ENCODE results near the gene SNW1. TPM values are rescaled to one million over a fixed set of nuclear protein-coding genes. Genes with fewer than 3 reads are reported as not detected.
A peak's percentile ranks its signal among the peaks of the same experiment; 100 is the strongest.
"Not testable (repeated sequence)": the region's sequence is repeated elsewhere in the genome, so short reads cannot be mapped to it uniquely, and the experiment has no call there.

The SNW1 gene
- total RNA-seq (2014; rRNA removed; shearing (Covaris generic)), result 77.0 and 84.4 TPM in 2 replicates

- Histone ChIP-seq H3K27me3 (replicated peaks) (no peaks in the 10 kb centered on the region), H3K4me3 (peak within 1 kb of the TSS; percentile 84), H3K4me1 (replicated peaks) (no peaks in the 10 kb centered on the region; the same call in 1 of the 2 replicates), H3K27ac (peak within 1 kb of the TSS; percentile 84), H3K36me3 (peaks cover 15% of the 10 kb centered on the region), H3K9me3 (replicated peaks) (no peaks in the 10 kb centered on the region)
- peak; percentile 83 to 90 for DNase-seq (ENCODE audit: low read depth in 1 of 2, low spot score in 2 of 2)
These were observed at the start of gene SNW1 for GRCh38 chr14:77760381-77761204. Gene SNW1 (minus strand): TSS chr14:77761156. CDS start chr14:77761127, 29 bp downstream.

GRCh38 chr14:77809011-77809410 is 48.1 kb upstream of the SNW1 start:
- Histone ChIP-seq H3K4me3 (no peak overlapping the region), H3K9me3 (replicated peaks) (no peaks in the 10 kb centered on the region), H3K36me3 (no peaks in the 10 kb centered on the region), H3K27me3 (replicated peaks) (no peaks in the 10 kb centered on the region), H3K4me1 (replicated peaks) (no peaks in the 10 kb centered on the region), H3K27ac (no peak overlapping the region)
- DNase-seq (ENCODE audit: low read depth in 1 of 2, low spot score in 2 of 2), result no peak

GRCh38 chr14:77808250-77808649 is 47.3 kb upstream of the SNW1 start:
- Histone ChIP-seq H3K36me3 (no peaks in the 10 kb centered on the region), H3K4me1 (replicated peaks) (no peaks in the 10 kb centered on the region), H3K27me3 (replicated peaks) (no peaks in the 10 kb centered on the region), H3K4me3 (no peak overlapping the region), H3K9me3 (replicated peaks) (no peaks in the 10 kb centered on the region), H3K27ac (no peak overlapping the region)
- no peak for DNase-seq (ENCODE audit: low read depth in 1 of 2, low spot score in 2 of 2)

GRCh38 chr14:77805706-77806105 is 44.8 kb upstream of the SNW1 start:
- Histone ChIP-seq H3K4me3 (no peak overlapping the region), H3K27me3 (replicated peaks) (no peaks in the 10 kb centered on the region), H3K36me3 (no peaks in the 10 kb centered on the region), H3K4me1 (replicated peaks) (no peaks in the 10 kb centered on the region), H3K27ac (no peak overlapping the region), H3K9me3 (replicated peaks) (no peaks in the 10 kb centered on the region)
- no peak for DNase-seq (ENCODE audit: low read depth in 1 of 2, low spot score in 2 of 2)

- no peak for DNase-seq (ENCODE audit: low read depth in 1 of 2, low spot score in 2 of 2)
- H3K36me3 ChIP-seq, result peaks cover 4% of the 10 kb centered on the region; the same call in 1 of the 2 replicates
- no peak overlapping the region for H3K4me3 ChIP-seq
- H3K27me3 ChIP-seq (replicated peaks), result no peaks in the 10 kb centered on the region
- H3K9me3 ChIP-seq (replicated peaks), result no peaks in the 10 kb centered on the region
- H3K4me1 ChIP-seq (replicated peaks), result 0 out of 2 replicates have a peak, but pooled peaks cover 4% of the 10 kb centered on the region
- H3K27ac ChIP-seq, result no peak overlapping the region
These were observed 43.6 kb upstream of the SNW1 start for GRCh38 chr14:77804592-77804991.

- Histone ChIP-seq H3K4me3 (peak overlapping the region; percentile 80), H3K27me3 (replicated peaks) (no peaks in the 10 kb centered on the region), H3K4me1 (replicated peaks) (0 out of 2 replicates have a peak, but pooled peaks cover 4% of the 10 kb centered on the region), H3K9me3 (replicated peaks) (no peaks in the 10 kb centered on the region), H3K27ac (no peak overlapping the region; the same call in 1 of the 2 replicates), H3K36me3 (peaks cover 4% of the 10 kb centered on the region; the same call in 1 of the 2 replicates)
- no peak for DNase-seq (ENCODE audit: low read depth in 1 of 2, low spot score in 2 of 2)
These were observed 39.9 kb upstream of the SNW1 start for GRCh38 chr14:77800814-77801213.

- H3K27me3 ChIP-seq (replicated peaks), result no peaks in the 10 kb centered on the region
- H3K4me1 ChIP-seq (replicated peaks), result 0 out of 2 replicates have a peak, but pooled peaks cover 4% of the 10 kb centered on the region
- H3K4me3 ChIP-seq, result peak within 1 kb of the TSS; percentile 80
- H3K9me3 ChIP-seq (replicated peaks), result no peaks in the 10 kb centered on the region
- H3K27ac ChIP-seq, result peak within 1 kb of the TSS; percentile 65
- H3K36me3 ChIP-seq, result peaks cover 4% of the 10 kb centered on the region; the same call in 1 of the 2 replicates
- DNase-seq (ENCODE audit: low read depth in 1 of 2, low spot score in 2 of 2), result peak; percentile 79 to 80
These were observed 39.1 kb upstream of the SNW1 start, which contains the start of gene ADCK1 for GRCh38 chr14:77799863-77800730. Gene ADCK1 (plus strand): TSS chr14:77800109. CDS start chr14:77818979, 18,870 bp downstream.

GRCh38 chr14:77799456-77799855 is 38.5 kb upstream of the SNW1 start:
- H3K9me3 ChIP-seq (replicated peaks); H3K27me3 ChIP-seq (replicated peaks); H3K4me1 ChIP-seq (replicated peaks); H3K27ac ChIP-seq; H3K36me3 ChIP-seq; DNase-seq (ENCODE audit: low read depth in 1 of 2, low spot score in 2 of 2): not testable (repeated sequence)
- peak overlapping the region; percentile 80 for H3K4me3 ChIP-seq

- Histone ChIP-seq H3K4me1 (replicated peaks) (no peaks in the 10 kb centered on the region), H3K27me3 (replicated peaks) (no peaks in the 10 kb centered on the region), H3K27ac (no peak overlapping the region)
These were observed 33.4 kb upstream of the SNW1 start for GRCh38 chr14:77794357-77794756.

GRCh38 chr14:77793255-77793654 is 32.3 kb upstream of the SNW1 start:
- DNase-seq (ENCODE audit: low read depth in 1 of 2, low spot score in 2 of 2), result not testable (repeated sequence)

More at GRCh38 chr14:77794357-77794756, 33.4 kb upstream of the SNW1 start:
- Histone ChIP-seq H3K36me3 (no peaks in the 10 kb centered on the region), H3K9me3 (replicated peaks) (no peaks in the 10 kb centered on the region), H3K4me3 (no peak overlapping the region)
- no peak for DNase-seq (ENCODE audit: low read depth in 1 of 2, low spot score in 2 of 2)

GRCh38 chr14:77791225-77791600 is 30.3 kb upstream of the SNW1 start:
- no peak for DNase-seq (ENCODE audit: low read depth in 1 of 2, low spot score in 2 of 2)
- Histone ChIP-seq H3K27me3 (replicated peaks) (no peaks in the 10 kb centered on the region), H3K9me3 (replicated peaks) (no peaks in the 10 kb centered on the region)

More at GRCh38 chr14:77793255-77793654, 32.3 kb upstream of the SNW1 start:
- H3K9me3 ChIP-seq (replicated peaks); H3K27me3 ChIP-seq (replicated peaks); H3K36me3 ChIP-seq; H3K27ac ChIP-seq; H3K4me1 ChIP-seq (replicated peaks); H3K4me3 ChIP-seq: not testable (repeated sequence)

GRCh38 chr14:77790566-77791224 is 29.7 kb upstream of the SNW1 start:
- no peaks in the 10 kb centered on the region for H3K36me3 ChIP-seq
- H3K9me3 ChIP-seq (replicated peaks), result no peaks in the 10 kb centered on the region
- H3K27me3 ChIP-seq (replicated peaks), result no peaks in the 10 kb centered on the region
- no peak overlapping the region for H3K4me3 ChIP-seq
- DNase-seq (ENCODE audit: low read depth in 1 of 2, low spot score in 2 of 2), result no peak
- H3K4me1 ChIP-seq (replicated peaks), result peaks cover 4% of the 10 kb centered on the region; the same call in 1 of the 2 replicates
- H3K27ac ChIP-seq, result no peak overlapping the region

More at GRCh38 chr14:77791225-77791600, 30.3 kb upstream of the SNW1 start:
- H3K4me1 ChIP-seq (replicated peaks), result peaks cover 4% of the 10 kb centered on the region; the same call in 1 of the 2 replicates
- H3K27ac ChIP-seq, result no peak overlapping the region
- H3K4me3 ChIP-seq, result no peak overlapping the region
- no peaks in the 10 kb centered on the region for H3K36me3 ChIP-seq

- no peak overlapping the region for H3K4me3 ChIP-seq
- no peak for DNase-seq (ENCODE audit: low read depth in 1 of 2, low spot score in 2 of 2)
- no peak overlapping the region for H3K27ac ChIP-seq
- no peaks in the 10 kb centered on the region for H3K9me3 ChIP-seq (replicated peaks)
- no peaks in the 10 kb centered on the region for H3K27me3 ChIP-seq (replicated peaks)
- H3K36me3 ChIP-seq, result no peaks in the 10 kb centered on the region
- H3K4me1 ChIP-seq (replicated peaks), result peaks cover 4% of the 10 kb centered on the region; the same call in 1 of the 2 replicates
These were observed 25.2 kb upstream of the SNW1 start for GRCh38 chr14:77786148-77786547.

Data from SJSA1 (cell line).